Right lobe of liver (tissue), 4 donors: ENCODE measurements around the gene PHLDB2.

Experiments used
- CTCF ChIP-seq, 4 donors: fragments of 200-600 bp in 3 of 4; fragments of 450-650 bp in 1 of 4; IDR thresholded peaks; one replicate each; pipeline versions ENCODE4 v1.5.1 to v1.8.0; 2016 to 2022; ENCODE audit warnings: antibody characterized with exemption in 4 of 4, mild to moderate bottlenecking in 2 of 4
- POLR2A ChIP-seq: fragments of 450-650 bp; IDR thresholded peaks from one replicate; pipeline ENCODE4 v1.6.1; 2017; ENCODE audit warnings: antibody characterized with exemption, mild to moderate bottlenecking
- donor health status: DM: no; HTN: no; CAD: no.
- donor health status: DM: no; HTN: no; CAD: no.
- donor health status: DM: no; HTN: yes; CAD: no.

GRCh38 chr3:111952086-111952485 is 93.0 kb downstream of the PHLDB2 start:
- TF ChIP-seq CTCF (IDR thresholded peaks at IDR 0.05) (no peak), POLR2A (no peak)
